Measurements from ENCODE around the gene TMEM235.
A peak's percentile ranks its signal among the peaks of the same experiment; 100 is the strongest.
"Not testable (repeated sequence)": the region's sequence is repeated elsewhere in the genome, so short reads cannot be mapped to it uniquely, and the experiment has no call there.

Gene TMEM235

GRCh38 chr17:78238823-78239488, 7.5 kb downstream of the TMEM235 start:
- DNase-seq = no peak

GRCh38 chr17:78239489-78239931, 8.1 kb downstream of the TMEM235 start:
- no peak for DNase-seq

GRCh38 chr17:78240012-78240655, 8.7 kb downstream of the TMEM235 start:
- no peak for DNase-seq

GRCh38 chr17:78240839-78241238, 9.4 kb downstream of the TMEM235 start:
- no peak for DNase-seq

- DNase-seq = no peak
Observed at GRCh38 chr17:78241277-78242023, 10.0 kb downstream of the TMEM235 start.

- DNase-seq = no peak
Observed at GRCh38 chr17:78242024-78242742, 10.8 kb downstream of the TMEM235 start.

- no peak for DNase-seq
Observed at GRCh38 chr17:78247304-78247703, 15.9 kb downstream of the TMEM235 start.

GRCh38 chr17:78248051-78248914, 16.9 kb downstream of the TMEM235 start:
- no peak for DNase-seq

- DNase-seq = no peak
Observed at GRCh38 chr17:78249074-78249817, 17.8 kb downstream of the TMEM235 start.

- no peak for DNase-seq
Observed at GRCh38 chr17:78249818-78250806, 18.7 kb downstream of the TMEM235 start.

GRCh38 chr17:78250891-78251772, 19.7 kb downstream of the TMEM235 start:
- DNase-seq = peak; percentile 50 to 84 (median 72)

GRCh38 chr17:78251773-78252103, 20.3 kb downstream of the TMEM235 start:
- DNase-seq = no peak

GRCh38 chr17:78252111-78252634, 20.7 kb downstream of the TMEM235 start:
- peak in 2 of 4 experiments; percentile 74 to 78 for DNase-seq

GRCh38 chr17:78252701-78253635, 21.5 kb downstream of the TMEM235 start:
- no peak for DNase-seq

- not testable (repeated sequence) for DNase-seq
Observed at GRCh38 chr17:78253636-78253945, 22.2 kb downstream of the TMEM235 start.

GRCh38 chr17:78253946-78254672, 22.7 kb downstream of the TMEM235 start:
- peak; percentile 46 to 80 (median 64) for DNase-seq

- no peak for DNase-seq
Observed at GRCh38 chr17:78255029-78255656, 23.7 kb downstream of the TMEM235 start.
